ENCODE measurements around the gene ARPC1A. TPM values are rescaled to one million over a fixed set of nuclear protein-coding genes. Genes with fewer than 3 reads are reported as not detected.

ARPC1A gene
- total RNA-seq, 1 experiment from 2014 or later, result 149 TPM

DNA sequence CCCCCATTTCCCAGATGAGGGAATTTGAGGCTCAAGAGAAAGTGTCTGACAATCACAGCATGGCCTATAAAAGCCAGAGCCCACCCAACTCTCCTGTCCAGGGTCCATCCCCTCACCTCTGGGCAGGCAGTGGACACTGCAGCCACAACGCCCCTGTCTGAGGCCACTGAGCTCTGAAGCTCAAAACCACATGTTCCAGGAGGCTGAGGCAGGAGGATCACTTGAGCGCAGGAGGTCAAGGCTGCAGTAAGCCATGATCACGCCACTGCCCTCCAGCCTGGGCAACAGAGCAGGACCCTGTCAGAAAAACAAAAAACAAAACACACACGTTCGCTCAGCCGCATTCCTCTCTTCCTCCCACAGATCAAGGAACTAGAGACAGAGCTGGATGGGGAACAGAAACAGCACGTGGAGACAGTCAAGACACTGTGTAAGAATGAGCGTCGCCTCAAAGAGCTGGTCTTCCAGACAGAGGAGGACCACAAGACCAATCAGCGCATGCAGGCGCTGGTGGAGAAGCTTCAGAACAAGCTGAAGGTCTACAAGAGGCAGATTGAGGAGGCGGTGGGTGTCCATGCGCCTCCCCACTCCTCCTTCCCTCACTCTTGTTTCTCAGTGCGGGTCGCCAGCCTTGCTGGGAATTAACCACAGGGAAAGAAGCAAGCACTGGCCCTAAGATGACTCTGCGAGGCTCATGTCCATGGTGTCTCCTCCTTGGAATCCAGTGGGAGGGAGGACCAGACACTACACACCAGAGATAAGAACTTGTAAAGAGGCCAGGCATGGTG lies 20.0 kb upstream of the ARPC1A start:
- CTCF ChIA-PET, result interaction anchor here (0.7 to 1.1 kb wide), 2 partner anchors 31 to 433 kb away, joined by 3 to 4 read pairs; no protein-coding TSS in a partner anchor
- intact Hi-C loops (cut with micrococcal nuclease), result no loop called here
- Mint-ChIP-seq H3K27ac (ENCODE audit: low read depth, unreplicated experiment) (no peak overlapping the region), H3K36me3 (ENCODE audit: insufficient read depth, unreplicated experiment) (no peaks in the 10 kb centered on the region), H3K9me3 (ENCODE audit: unreplicated experiment) (peaks cover 7% of the 10 kb centered on the region), H3K4me1 (ENCODE audit: insufficient read depth, unreplicated experiment) (no peaks in the 10 kb centered on the region), H3K4me3 (ENCODE audit: unreplicated experiment) (no peak overlapping the region), H3K27me3 (ENCODE audit: insufficient read depth, unreplicated experiment) (no peaks in the 10 kb centered on the region)
- POLR2A ChIA-PET, result interaction anchor here (0.7 to 0.9 kb wide), 2 partner anchors 9 to 13 kb away, joined by 3 read pairs; no protein-coding TSS in a partner anchor
- no TSS peak for BruUV-seq (replicated peaks)
- TF ChIP-seq, protein P1, sequence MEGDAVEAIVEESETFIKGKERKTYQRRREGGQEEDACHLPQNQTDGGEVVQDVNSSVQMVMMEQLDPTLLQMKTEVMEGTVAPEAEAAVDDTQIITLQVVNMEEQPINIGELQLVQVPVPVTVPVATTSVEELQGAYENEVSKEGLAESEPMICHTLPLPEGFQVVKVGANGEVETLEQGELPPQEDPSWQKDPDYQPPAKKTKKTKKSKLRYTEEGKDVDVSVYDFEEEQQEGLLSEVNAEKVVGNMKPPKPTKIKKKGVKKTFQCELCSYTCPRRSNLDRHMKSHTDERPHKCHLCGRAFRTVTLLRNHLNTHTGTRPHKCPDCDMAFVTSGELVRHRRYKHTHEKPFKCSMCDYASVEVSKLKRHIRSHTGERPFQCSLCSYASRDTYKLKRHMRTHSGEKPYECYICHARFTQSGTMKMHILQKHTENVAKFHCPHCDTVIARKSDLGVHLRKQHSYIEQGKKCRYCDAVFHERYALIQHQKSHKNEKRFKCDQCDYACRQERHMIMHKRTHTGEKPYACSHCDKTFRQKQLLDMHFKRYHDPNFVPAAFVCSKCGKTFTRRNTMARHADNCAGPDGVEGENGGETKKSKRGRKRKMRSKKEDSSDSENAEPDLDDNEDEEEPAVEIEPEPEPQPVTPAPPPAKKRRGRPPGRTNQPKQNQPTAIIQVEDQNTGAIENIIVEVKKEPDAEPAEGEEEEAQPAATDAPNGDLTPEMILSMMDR (IDR thresholded peaks at IDR 0.05; ENCODE audit: unreplicated experiment), result no peak
- no peak for DNase-seq (ENCODE audit: unreplicated experiment)

DNA sequence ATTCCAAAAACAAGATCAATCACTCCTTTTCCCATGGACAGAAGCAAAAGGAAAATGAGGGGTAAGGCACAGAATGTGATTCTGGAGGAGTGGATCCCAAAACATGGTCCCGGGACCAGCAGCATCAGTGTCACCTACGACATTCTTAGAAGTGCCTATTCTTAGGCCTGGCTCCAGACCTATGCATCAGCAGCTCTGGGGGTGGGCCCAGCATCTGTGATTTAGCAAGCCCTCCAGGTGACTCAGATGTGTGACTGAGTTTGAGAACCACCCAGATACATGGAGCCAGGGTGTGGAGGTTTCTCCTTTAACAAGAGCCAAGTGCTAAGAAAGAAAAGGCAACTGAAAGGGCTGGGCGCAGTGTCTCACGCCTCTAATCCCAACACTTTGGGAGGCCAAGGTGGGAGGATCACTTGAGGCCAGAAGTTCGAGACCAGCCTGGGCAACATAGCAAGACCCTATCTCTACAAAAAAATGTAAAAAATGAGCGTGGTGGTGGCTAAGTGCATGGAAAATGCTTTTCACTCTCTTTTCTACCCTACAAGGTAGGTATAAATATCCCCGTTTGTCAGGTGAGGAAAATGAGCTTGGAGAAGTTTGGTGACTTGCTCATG lies 17.1 kb upstream of the ARPC1A start:
- DNase-seq (ENCODE audit: unreplicated experiment), result peak; percentile 68
- peaks cover 10% of the 10 kb centered on the region for H3K9me3 Mint-ChIP-seq (ENCODE audit: unreplicated experiment)
- no peaks in the 10 kb centered on the region for H3K4me1 Mint-ChIP-seq (ENCODE audit: insufficient read depth, unreplicated experiment)
- H3K36me3 Mint-ChIP-seq (ENCODE audit: insufficient read depth, unreplicated experiment), result no peaks in the 10 kb centered on the region
- intact Hi-C loops (cut with micrococcal nuclease), result no loop called here
- ChIA-PET CTCF (interaction anchor here (0.7 to 8.9 kb wide), 3 partner anchors 54 to 269 kb away, joined by 3 to 138 read pairs (median 3); no protein-coding TSS in a partner anchor), POLR2A (interaction anchor here (0.8 to 0.9 kb wide), 2 partner anchors 17 to 767 kb away, joined by 3 read pairs; partner anchors contain the start of gene ARPC1A)
- H3K27me3 Mint-ChIP-seq (ENCODE audit: insufficient read depth, unreplicated experiment), result no peaks in the 10 kb centered on the region
- H3K27ac Mint-ChIP-seq (ENCODE audit: low read depth, unreplicated experiment), result no peak overlapping the region
- BruUV-seq (replicated peaks), result no TSS peak
- TF ChIP-seq, protein P1 (IDR thresholded peaks at IDR 0.05; ENCODE audit: unreplicated experiment), result no peak
- H3K4me3 Mint-ChIP-seq (ENCODE audit: unreplicated experiment), result no peak overlapping the region

DNA sequence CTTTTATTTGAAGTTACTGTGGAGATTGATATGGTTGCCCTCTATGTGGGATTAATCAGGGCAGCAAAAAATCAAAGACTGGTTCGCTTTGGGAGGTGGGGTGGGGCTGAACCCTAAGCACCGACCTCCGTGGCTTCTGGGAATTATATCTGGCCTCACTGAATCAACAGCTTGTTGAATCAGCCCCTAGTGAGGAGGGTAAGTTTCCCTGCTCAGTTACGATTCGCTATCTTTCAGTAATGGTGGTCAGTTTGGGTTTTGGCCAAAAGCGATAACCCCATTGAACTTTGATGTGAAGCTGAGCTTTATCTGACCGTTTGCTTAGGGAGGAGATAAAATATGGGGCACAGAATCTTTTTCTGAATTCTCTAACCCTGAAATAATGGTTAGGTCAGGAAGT lies 16.6 kb upstream of the ARPC1A start:
- no peak overlapping the region for H3K27ac Mint-ChIP-seq (ENCODE audit: low read depth, unreplicated experiment)
- peaks cover 1% of the 10 kb centered on the region for H3K4me1 Mint-ChIP-seq (ENCODE audit: insufficient read depth, unreplicated experiment)
- no peak overlapping the region for H3K4me3 Mint-ChIP-seq (ENCODE audit: unreplicated experiment)
- H3K27me3 Mint-ChIP-seq (ENCODE audit: insufficient read depth, unreplicated experiment), result no peaks in the 10 kb centered on the region
- DNase-seq (ENCODE audit: unreplicated experiment), result no peak
- ChIA-PET POLR2A (interaction anchor here (0.9 to 1.3 kb wide), 2 partner anchors 17 to 108 kb away, joined by 3 read pairs; partner anchors contain the start of gene ARPC1A), CTCF (interaction anchor here (0.7 to 8.9 kb wide), 3 partner anchors 55 to 270 kb away, joined by 3 to 138 read pairs (median 3); no protein-coding TSS in a partner anchor)
- H3K36me3 Mint-ChIP-seq (ENCODE audit: insufficient read depth, unreplicated experiment), result no peaks in the 10 kb centered on the region
- intact Hi-C loops (cut with micrococcal nuclease), result no loop called here
- TF ChIP-seq, protein P1 (IDR thresholded peaks at IDR 0.05; ENCODE audit: unreplicated experiment), result no peak
- BruUV-seq (replicated peaks), result no TSS peak
- peaks cover 10% of the 10 kb centered on the region for H3K9me3 Mint-ChIP-seq (ENCODE audit: unreplicated experiment)

DNA sequence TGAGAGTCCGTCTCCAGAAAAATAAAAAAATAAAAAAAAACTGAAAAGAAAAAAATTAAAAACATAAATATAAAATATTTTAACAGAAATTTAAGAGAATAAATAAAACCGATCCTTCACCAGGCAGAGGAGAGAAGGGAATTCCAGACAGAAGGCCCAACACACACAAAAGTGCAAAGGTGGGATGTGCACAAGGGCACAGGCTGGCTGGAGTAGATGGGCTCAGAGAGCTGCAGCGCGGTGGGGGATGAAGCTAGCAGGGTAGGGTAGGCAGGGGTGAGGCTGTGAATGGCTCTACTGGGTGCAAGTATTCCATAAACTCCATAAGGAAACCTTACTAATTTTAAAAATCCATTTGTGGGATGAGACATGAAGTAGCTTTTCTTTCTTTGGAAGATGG lies 15.7 kb upstream of the ARPC1A start:
- CTCF ChIA-PET, result interaction anchor here (0.6 to 8.9 kb wide), 7 partner anchors 17 to 288 kb away, joined by 3 to 138 read pairs (median 4); partner anchors contain the start of gene SMURF1
- POLR2A ChIA-PET, result interaction anchor here (0.6 to 1.3 kb wide), 2 partner anchors 109 to 228 kb away, joined by 3 read pairs; no protein-coding TSS in a partner anchor
- no TSS peak for BruUV-seq (replicated peaks)
- Mint-ChIP-seq H3K27ac (ENCODE audit: low read depth, unreplicated experiment) (no peak overlapping the region), H3K27me3 (ENCODE audit: insufficient read depth, unreplicated experiment) (no peaks in the 10 kb centered on the region), H3K4me3 (ENCODE audit: unreplicated experiment) (no peak overlapping the region), H3K9me3 (ENCODE audit: unreplicated experiment) (peaks cover 10% of the 10 kb centered on the region), H3K4me1 (ENCODE audit: insufficient read depth, unreplicated experiment) (peaks cover 7% of the 10 kb centered on the region), H3K36me3 (ENCODE audit: insufficient read depth, unreplicated experiment) (no peaks in the 10 kb centered on the region)
- intact Hi-C loops (cut with micrococcal nuclease), result no loop called here
- DNase-seq (ENCODE audit: unreplicated experiment), result no peak
- TF ChIP-seq, protein P1 (IDR thresholded peaks at IDR 0.05; ENCODE audit: unreplicated experiment), result no peak
